Measurements from ENCODE around the gene COLGALT1. TPM values are rescaled to one million over a fixed set of nuclear protein-coding genes. Genes with fewer than 3 reads are reported as not detected.

Gene COLGALT1
- total RNA-seq, 4 donors from 2014 or later = 70.0 to 141 (median 115) TPM

DNA sequence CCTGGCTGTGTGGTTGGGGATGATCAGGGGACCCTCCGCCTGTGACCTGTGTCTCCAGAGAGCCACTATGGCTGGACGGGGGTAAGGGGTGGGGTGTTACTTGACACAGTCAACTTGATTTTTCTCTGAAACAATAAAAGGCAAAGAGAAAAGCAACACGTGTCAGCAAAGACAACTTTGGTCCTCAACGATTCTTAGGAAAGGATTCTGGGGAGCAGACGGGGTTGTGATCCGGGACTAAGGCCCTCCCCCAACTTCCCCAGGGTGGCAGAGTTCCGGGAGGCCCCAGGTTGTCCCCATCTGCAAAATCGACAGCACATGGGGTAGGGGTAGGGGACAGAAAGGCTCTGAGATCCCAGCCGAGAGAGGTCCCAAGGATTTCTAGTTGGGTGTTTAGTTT, 46.2 kb downstream of the COLGALT1 start:
- no peak for ATAC-seq (ENCODE audit: low FRiP score)

DNA sequence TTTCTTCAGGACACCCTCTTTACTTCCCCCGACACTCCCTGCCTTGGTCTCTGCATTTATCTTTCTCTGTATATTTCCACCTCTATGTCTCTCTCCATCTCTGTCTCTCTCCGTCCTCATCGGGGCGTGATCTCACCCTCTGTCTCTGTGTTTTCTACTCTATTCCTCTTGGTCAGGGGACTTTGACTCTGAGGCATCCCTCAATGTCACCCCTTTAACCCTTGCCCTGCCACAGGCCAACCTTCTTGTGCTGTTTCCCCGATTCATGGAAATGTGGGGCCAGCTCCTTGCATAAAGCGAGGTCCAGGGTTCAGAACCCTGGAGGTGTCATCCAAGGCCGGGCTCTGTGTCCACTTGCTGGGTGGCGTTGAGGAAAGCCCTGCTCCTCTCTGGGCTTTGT, 46.8 kb downstream of the COLGALT1 start:
- no peak for DNase-seq (ENCODE audit: low spot score)
- TF ChIP-seq, protein P1, sequence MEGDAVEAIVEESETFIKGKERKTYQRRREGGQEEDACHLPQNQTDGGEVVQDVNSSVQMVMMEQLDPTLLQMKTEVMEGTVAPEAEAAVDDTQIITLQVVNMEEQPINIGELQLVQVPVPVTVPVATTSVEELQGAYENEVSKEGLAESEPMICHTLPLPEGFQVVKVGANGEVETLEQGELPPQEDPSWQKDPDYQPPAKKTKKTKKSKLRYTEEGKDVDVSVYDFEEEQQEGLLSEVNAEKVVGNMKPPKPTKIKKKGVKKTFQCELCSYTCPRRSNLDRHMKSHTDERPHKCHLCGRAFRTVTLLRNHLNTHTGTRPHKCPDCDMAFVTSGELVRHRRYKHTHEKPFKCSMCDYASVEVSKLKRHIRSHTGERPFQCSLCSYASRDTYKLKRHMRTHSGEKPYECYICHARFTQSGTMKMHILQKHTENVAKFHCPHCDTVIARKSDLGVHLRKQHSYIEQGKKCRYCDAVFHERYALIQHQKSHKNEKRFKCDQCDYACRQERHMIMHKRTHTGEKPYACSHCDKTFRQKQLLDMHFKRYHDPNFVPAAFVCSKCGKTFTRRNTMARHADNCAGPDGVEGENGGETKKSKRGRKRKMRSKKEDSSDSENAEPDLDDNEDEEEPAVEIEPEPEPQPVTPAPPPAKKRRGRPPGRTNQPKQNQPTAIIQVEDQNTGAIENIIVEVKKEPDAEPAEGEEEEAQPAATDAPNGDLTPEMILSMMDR (IDR thresholded peaks at IDR 0.05) = no peak
- no peak for ATAC-seq (ENCODE audit: low FRiP score)

More for the DNA sequence above, 46.2 kb downstream of the COLGALT1 start:
- TF ChIP-seq, protein P1 (IDR thresholded peaks at IDR 0.05) = no peak
- no peak for DNase-seq (ENCODE audit: low spot score)

DNA sequence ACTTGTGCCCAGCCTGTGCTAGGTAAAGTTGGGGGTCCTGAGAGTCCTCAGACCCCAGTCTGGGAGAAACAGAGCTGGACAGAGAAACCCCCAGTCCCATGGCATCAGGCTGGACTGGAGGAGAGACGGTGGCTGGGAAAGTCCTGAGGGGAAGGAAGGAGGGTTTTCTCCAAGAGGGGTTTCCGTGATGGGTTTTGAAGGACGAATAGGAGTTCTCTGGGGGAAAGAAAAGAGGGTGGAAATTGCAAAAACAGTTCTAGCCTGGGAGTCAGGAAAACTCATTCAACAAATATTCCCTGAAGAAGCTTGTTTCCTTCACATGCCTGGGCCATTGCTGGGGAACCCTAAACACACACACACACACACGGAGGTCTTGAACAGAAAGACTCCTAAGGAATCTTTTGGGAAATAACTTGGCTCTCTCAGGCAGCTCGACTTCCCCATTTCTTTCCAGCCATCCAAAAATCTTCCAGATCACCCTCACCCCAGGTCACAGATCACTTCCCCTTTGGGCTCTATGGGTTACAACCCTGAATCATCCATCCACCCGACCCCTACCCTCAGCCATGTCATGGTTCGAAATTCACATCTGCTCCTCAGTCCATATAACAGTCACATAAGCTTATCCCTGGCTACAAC, 47.5 kb downstream of the COLGALT1 start:
- DNase-seq (ENCODE audit: low spot score) (no peak), ATAC-seq (ENCODE audit: low FRiP score) (no peak)

DNA sequence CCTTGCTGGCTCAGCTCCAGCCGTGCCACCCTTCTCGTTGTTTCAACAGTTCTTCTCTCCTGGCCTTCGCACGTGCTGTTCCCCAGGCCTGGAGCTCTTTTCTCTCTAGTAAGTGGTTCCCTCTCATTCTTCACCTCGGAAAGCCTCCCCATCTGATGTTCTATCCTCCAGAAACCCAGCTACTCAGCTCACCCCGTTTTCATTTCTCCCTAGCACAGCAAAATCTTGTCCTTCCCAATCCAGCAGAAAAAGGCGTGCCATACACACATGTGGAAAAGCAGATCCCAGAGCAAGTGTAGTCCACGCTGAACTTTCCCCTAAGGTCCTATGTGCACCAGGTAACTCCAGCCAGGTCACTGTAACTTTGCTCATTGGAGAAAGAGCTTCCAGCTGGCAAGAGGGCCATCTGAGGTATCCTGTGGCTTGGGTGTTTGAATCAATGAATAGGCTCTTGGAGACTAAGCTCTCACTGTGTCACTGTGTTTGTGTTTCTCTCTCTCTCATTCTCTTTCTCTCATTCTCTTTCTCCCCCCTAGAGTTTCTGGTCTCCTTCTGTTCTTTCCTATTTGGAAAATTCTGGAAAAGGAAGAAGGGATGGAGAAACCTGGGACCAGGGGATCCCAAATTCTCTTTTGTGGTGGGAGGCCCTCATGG, 49.0 kb downstream of the COLGALT1 start:
- ATAC-seq (ENCODE audit: low FRiP score) = no peak
- TF ChIP-seq, protein P1 (IDR thresholded peaks at IDR 0.05) = no peak
- no peak for DNase-seq (ENCODE audit: low spot score)

More for the DNA sequence above, 47.5 kb downstream of the COLGALT1 start:
- TF ChIP-seq, protein P1 (IDR thresholded peaks at IDR 0.05) = no peak

DNA sequence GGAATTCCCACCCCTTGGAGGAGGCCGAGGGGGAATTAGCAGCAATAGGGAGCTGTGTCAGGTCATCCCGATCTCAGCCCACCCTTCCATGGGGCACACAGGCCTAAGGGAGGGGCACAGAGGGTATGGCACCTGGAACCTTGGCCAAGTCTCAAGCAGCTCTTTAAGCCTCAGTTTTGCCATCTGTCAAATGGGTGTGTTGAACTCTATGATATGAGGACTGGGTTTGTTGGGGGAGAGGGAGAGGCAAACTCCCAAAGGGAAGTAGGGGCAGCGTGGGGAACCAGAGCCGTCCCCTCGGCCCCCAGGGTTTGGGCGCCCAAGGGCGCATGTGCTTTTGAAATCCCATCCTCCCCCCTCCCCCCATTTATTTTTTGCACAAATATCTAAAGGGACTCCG, 49.7 kb downstream of the COLGALT1 start:
- TF ChIP-seq, protein P1 (IDR thresholded peaks at IDR 0.05) = no peak
- DNase-seq (ENCODE audit: low spot score) = no peak

DNA sequence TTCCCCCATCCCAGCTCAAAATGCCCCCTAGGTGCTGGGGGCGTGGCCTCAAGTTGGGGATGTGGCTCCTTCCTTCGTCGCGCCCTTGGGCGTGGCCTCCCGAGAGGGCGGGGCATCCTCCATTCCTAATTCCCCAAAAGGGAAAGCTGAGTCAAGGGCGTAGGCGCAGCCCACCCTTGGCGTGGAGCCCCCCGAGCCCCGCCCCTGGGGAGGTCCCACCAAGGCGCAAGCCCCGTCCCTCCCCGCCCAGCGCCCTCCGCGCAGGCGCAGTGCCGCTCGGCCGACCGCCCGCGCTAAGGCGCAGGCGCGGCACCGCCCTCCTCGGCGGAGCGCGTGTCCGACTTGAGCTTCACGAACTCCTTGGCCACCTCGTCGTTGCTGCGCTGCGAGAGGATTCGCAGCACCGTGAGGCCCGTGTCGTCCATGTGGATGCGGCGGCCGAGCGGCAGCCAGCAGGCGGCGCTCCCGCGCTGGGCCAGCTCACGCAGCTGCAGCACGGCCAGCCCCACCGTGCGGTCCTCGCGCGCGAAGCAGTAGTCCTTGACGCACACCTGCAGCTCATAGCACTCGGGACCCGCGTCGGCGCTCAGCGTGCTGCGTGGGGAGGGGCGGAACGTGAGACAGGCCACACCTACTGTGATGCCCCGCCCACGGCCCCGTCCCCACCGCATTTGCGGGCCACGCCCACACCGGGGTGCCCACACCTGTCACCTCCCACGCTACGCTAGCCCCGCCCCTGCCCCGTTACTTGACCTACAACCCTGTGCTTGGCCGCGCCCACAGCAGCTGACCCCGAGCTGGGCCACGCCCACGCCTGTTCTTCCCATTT, 50.5 kb downstream of the COLGALT1 start:
- DNase-seq (ENCODE audit: low spot score) = peak; percentile 58
- TF ChIP-seq, protein P1 (IDR thresholded peaks at IDR 0.05) = no peak
- peak; percentile 67 for ATAC-seq (ENCODE audit: low FRiP score)

More for the DNA sequence above, 49.7 kb downstream of the COLGALT1 start:
- no peak for ATAC-seq (ENCODE audit: low FRiP score)

Measured in omental fat pad (tissue), 4 donors.